ENCODE results near the gene ALS2. TPM values are rescaled to one million over a fixed set of nuclear protein-coding genes. Genes with fewer than 3 reads are reported as not detected.

The ALS2 gene
- total RNA-seq, 1 experiment from 2014 or later = 47.5 TPM

DNA sequence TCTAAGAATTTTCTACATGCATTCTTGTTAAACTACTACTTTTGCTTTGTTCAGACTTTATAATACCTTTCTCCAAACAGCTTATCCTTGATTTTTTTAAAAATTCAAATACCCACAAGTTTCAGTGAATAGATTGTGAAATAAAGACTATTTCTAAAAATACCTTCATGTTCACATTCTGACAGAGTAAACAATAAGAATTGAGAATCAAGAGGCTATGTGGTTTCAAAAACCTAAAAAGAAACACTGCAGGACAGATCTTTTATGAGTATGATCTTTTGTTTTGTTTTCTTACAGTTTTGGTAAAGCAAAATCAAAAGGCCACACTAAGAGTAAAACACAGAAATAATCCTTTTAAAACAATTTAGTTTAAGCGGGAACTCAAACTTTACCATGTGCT is 21.2 kb downstream of the ALS2 start:
- Histone ChIP-seq H3K4me3 (ENCODE audit: low read depth in 2 of 2, low read length in 2 of 2) (no peak overlapping the region), H3K27me3 (ENCODE audit: control insufficient read depth, insufficient read depth, low read length) (no peaks in the 10 kb centered on the region), H3K27ac (ENCODE audit: low read length) (no peak overlapping the region), H3K4me1 (ENCODE audit: control insufficient read depth, insufficient read depth, low read length) (no peaks in the 10 kb centered on the region; the same call in 1 of the 2 replicates), H3K36me3 (ENCODE audit: control insufficient read depth, insufficient read depth, low read length) (peaks cover 39% of the 10 kb centered on the region), H3K9me3 (ENCODE audit: control insufficient read depth, insufficient read depth, low read depth, low read length) (no peaks in the 10 kb centered on the region)
- DNase-seq (ENCODE audit: low read depth, low spot score) (no peak), ATAC-seq (no peak)
- in situ Hi-C loops (cut with HindIII; ENCODE audit: low pct_unique_long_range_greater_than_20kb, low sequenced_read_pairs) (no loop called here), intact Hi-C loops (cut with micrococcal nuclease; ENCODE audit: unreplicated experiment) (no loop called here)
- POLR2A ChIA-PET = no interaction called here
- CTCF ChIA-PET = no interaction called here
- no peak for TF ChIP-seq SIN3A (IDR thresholded peaks at IDR 0.05; ENCODE audit: borderline replicate concordance, insufficient read depth, low read depth, low read length)
- TF ChIP-seq, protein P1, sequence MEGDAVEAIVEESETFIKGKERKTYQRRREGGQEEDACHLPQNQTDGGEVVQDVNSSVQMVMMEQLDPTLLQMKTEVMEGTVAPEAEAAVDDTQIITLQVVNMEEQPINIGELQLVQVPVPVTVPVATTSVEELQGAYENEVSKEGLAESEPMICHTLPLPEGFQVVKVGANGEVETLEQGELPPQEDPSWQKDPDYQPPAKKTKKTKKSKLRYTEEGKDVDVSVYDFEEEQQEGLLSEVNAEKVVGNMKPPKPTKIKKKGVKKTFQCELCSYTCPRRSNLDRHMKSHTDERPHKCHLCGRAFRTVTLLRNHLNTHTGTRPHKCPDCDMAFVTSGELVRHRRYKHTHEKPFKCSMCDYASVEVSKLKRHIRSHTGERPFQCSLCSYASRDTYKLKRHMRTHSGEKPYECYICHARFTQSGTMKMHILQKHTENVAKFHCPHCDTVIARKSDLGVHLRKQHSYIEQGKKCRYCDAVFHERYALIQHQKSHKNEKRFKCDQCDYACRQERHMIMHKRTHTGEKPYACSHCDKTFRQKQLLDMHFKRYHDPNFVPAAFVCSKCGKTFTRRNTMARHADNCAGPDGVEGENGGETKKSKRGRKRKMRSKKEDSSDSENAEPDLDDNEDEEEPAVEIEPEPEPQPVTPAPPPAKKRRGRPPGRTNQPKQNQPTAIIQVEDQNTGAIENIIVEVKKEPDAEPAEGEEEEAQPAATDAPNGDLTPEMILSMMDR (IDR thresholded peaks at IDR 0.05) = no peak
- TF ChIP-seq, protein P2, sequence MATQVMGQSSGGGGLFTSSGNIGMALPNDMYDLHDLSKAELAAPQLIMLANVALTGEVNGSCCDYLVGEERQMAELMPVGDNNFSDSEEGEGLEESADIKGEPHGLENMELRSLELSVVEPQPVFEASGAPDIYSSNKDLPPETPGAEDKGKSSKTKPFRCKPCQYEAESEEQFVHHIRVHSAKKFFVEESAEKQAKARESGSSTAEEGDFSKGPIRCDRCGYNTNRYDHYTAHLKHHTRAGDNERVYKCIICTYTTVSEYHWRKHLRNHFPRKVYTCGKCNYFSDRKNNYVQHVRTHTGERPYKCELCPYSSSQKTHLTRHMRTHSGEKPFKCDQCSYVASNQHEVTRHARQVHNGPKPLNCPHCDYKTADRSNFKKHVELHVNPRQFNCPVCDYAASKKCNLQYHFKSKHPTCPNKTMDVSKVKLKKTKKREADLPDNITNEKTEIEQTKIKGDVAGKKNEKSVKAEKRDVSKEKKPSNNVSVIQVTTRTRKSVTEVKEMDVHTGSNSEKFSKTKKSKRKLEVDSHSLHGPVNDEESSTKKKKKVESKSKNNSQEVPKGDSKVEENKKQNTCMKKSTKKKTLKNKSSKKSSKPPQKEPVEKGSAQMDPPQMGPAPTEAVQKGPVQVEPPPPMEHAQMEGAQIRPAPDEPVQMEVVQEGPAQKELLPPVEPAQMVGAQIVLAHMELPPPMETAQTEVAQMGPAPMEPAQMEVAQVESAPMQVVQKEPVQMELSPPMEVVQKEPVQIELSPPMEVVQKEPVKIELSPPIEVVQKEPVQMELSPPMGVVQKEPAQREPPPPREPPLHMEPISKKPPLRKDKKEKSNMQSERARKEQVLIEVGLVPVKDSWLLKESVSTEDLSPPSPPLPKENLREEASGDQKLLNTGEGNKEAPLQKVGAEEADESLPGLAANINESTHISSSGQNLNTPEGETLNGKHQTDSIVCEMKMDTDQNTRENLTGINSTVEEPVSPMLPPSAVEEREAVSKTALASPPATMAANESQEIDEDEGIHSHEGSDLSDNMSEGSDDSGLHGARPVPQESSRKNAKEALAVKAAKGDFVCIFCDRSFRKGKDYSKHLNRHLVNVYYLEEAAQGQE (IDR thresholded peaks at IDR 0.05; ENCODE audit: insufficient read depth in 1 of 2, low read depth in 2 of 2, low read length in 1 of 2) = no peak
- no peak for TF ChIP-seq TCF7L2 (IDR thresholded peaks at IDR 0.05; ENCODE audit: low read depth, low read length)
- no peak for TF ChIP-seq POLR2AphosphoS5 (IDR thresholded peaks at IDR 0.05; ENCODE audit: low read depth, low read length)
- no TSS peak for BruUV-seq (replicated peaks)

DNA sequence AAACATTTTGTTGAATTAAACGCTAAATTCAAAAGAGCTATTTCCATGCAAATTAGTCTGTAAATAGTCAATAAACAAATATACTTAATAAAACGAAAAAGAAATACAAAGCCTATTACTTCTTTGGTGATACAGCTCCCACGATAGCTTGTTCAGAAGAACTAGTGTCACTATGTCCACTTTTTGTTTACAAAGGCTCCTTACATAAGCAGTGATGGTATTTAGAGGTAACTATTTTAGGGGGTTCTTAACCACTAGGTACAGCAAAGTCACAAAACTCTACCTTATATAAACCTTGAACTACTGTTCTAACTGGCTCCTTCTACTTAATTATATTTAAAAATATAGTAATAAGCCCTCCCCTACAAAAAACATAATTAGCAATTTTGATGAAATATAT is 21.9 kb downstream of the ALS2 start:
- ATAC-seq (no peak), DNase-seq (ENCODE audit: low read depth, low spot score) (no peak)
- no peak overlapping the region for H3K4me3 ChIP-seq (ENCODE audit: low read depth in 2 of 2, low read length in 2 of 2)
- no peaks in the 10 kb centered on the region for H3K27me3 ChIP-seq (ENCODE audit: control insufficient read depth, insufficient read depth, low read length)
- H3K9me3 ChIP-seq (ENCODE audit: control insufficient read depth, insufficient read depth, low read depth, low read length) = no peaks in the 10 kb centered on the region
- no peak overlapping the region for H3K27ac ChIP-seq (ENCODE audit: low read length)
- BruUV-seq (replicated peaks) = no TSS peak
- H3K36me3 ChIP-seq (ENCODE audit: control insufficient read depth, insufficient read depth, low read length) = peaks cover 39% of the 10 kb centered on the region
- in situ Hi-C loops (cut with HindIII; ENCODE audit: low pct_unique_long_range_greater_than_20kb, low sequenced_read_pairs) (no loop called here), intact Hi-C loops (cut with micrococcal nuclease; ENCODE audit: unreplicated experiment) (no loop called here)
- TF ChIP-seq, protein P1 (IDR thresholded peaks at IDR 0.05) = no peak
- TF ChIP-seq, protein P2 (IDR thresholded peaks at IDR 0.05; ENCODE audit: insufficient read depth in 1 of 2, low read depth in 2 of 2, low read length in 1 of 2) = no peak
- TF ChIP-seq SIN3A (IDR thresholded peaks at IDR 0.05; ENCODE audit: borderline replicate concordance, insufficient read depth, low read depth, low read length) (no peak), TCF7L2 (IDR thresholded peaks at IDR 0.05; ENCODE audit: low read depth, low read length) (no peak)
- ChIA-PET POLR2A (no interaction called here), CTCF (no interaction called here)
- no peaks in the 10 kb centered on the region; the same call in 1 of the 2 replicates for H3K4me1 ChIP-seq (ENCODE audit: control insufficient read depth, insufficient read depth, low read length)

Measured in Panc1 (cell line).